ENCODE results near the gene DPM1. TPM values are rescaled to one million over a fixed set of nuclear protein-coding genes. Genes with fewer than 3 reads are reported as not detected.
A peak's percentile ranks its signal among the peaks of the same experiment; 100 is the strongest.

DPM1 gene
- total RNA-seq, 1 experiment from 2014 or later, result 70.7 TPM

GRCh38 chr20:50959543-50960126, 1.3 kb upstream of the DPM1 start:
- peaks cover 21% of the 10 kb centered on the region; the same call in 1 of the 2 replicates for H3F3A ChIP-seq (ENCODE audit: insufficient read depth, low read depth)
- no peak overlapping the region for H2AFZ ChIP-seq
- BruUV-seq (replicated peaks), result no TSS peak
- H4K20me1 ChIP-seq (ENCODE audit: insufficient read depth), result peaks cover 47% of the 10 kb centered on the region
- CTCF ChIA-PET, result no interaction called here
- H3K4me3 ChIP-seq, result peak overlapping the region; percentile 93
- H3K4me2 ChIP-seq, result peak overlapping the region; percentile 99
- no peaks in the 10 kb centered on the region for H3K27me3 ChIP-seq (ENCODE audit: insufficient read depth, low read depth)
- no peaks in the 10 kb centered on the region; the same call in 1 of the 2 replicates for H3K9me3 ChIP-seq (ENCODE audit: insufficient read depth, low read depth)
- no peak for TF ChIP-seq EZH2 (IDR thresholded peaks at IDR 0.05; ENCODE audit: low read depth)
- TF ChIP-seq, protein P1, sequence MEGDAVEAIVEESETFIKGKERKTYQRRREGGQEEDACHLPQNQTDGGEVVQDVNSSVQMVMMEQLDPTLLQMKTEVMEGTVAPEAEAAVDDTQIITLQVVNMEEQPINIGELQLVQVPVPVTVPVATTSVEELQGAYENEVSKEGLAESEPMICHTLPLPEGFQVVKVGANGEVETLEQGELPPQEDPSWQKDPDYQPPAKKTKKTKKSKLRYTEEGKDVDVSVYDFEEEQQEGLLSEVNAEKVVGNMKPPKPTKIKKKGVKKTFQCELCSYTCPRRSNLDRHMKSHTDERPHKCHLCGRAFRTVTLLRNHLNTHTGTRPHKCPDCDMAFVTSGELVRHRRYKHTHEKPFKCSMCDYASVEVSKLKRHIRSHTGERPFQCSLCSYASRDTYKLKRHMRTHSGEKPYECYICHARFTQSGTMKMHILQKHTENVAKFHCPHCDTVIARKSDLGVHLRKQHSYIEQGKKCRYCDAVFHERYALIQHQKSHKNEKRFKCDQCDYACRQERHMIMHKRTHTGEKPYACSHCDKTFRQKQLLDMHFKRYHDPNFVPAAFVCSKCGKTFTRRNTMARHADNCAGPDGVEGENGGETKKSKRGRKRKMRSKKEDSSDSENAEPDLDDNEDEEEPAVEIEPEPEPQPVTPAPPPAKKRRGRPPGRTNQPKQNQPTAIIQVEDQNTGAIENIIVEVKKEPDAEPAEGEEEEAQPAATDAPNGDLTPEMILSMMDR (conservative IDR thresholded peaks at IDR 0.05), result no peak
- no peak overlapping the region for H3K27ac ChIP-seq
- POLR2A ChIA-PET (ENCODE audit: unreplicated experiment), result no interaction called here
- no peak for DNase-seq
- peaks cover 38% of the 10 kb centered on the region for H3K4me1 ChIP-seq (replicated peaks; ENCODE audit: insufficient read depth)
- no peaks in the 10 kb centered on the region for H3K9me2 ChIP-seq (ENCODE audit: insufficient read depth)
- H3K79me2 ChIP-seq (ENCODE audit: low read depth), result peaks cover 71% of the 10 kb centered on the region
- peaks cover 25% of the 10 kb centered on the region for H3K36me3 ChIP-seq (ENCODE audit: low read depth)
- intact Hi-C loops (cut with micrococcal nuclease; ENCODE audit: unreplicated experiment), result loop anchor here (2.0 kb wide), 1 partner anchor 29 kb away; the partner anchor contains the start of gene ADNP

DNA sequence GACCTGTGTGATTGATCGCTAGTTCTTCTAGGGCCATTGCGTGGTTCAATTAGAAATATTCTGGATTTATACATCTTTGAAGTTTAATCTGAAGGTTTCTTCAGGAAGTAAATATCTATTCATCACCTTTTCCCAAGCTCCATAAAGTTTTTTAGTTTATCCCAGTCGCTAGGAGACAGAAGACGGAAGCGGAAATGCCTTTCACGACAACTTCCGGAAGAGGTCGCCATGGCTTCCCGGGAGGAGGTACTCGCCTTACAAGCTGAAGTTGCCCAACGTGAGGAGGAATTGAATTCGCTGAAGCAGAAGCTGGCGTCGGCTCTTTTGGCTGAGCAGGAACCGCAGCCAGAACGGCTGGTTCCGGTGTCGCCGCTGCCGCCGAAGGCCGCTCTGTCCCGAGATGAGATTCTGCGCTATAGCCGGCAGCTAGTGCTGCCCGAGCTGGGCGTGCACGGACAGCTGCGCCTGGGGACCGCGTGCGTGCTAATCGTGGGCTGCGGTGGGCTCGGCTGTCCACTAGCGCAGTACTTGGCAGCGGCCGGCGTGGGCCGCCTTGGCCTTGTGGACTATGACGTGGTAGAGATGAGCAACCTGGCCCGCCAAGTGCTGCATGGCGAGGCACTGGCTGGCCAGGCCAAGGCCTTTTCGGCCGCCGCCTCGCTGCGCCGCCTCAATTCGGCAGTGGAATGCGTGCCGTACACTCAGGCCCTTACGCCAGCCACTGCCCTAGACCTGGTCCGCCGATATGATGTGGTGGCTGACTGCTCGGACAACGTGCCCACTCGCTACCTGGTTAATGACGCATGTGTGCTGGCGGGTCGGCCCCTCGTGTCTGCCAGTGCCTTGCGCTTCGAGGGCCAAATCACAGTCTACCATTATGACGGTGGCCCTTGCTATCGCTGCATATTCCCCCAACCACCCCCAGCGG, 547 bp upstream of the DPM1 start, which contains the start of gene MOCS3:
Gene MOCS3, plus strand, starts transcription at position 204 of the 928 bp plus-strand sequence. Its CDS starts 25 bp downstream, at position 229.
- POLR2A ChIA-PET (ENCODE audit: unreplicated experiment), result interaction anchor here (0.6 to 1.7 kb wide), 5 partner anchors 17 to 551 kb away, joined by 3 to 14 read pairs (median 5); partner anchors contain the start of gene ADNP
- intact Hi-C loops (cut with micrococcal nuclease; ENCODE audit: unreplicated experiment), result loop anchor here (2.0 kb wide), 1 partner anchor 28 kb away; the partner anchor contains the start of gene ADNP

More for the DNA sequence above, 547 bp upstream of the DPM1 start, which contains the start of gene MOCS3:
- Histone ChIP-seq H3K27ac (peak within 1 kb of the TSS; percentile 83), H3K9me3 (ENCODE audit: insufficient read depth, low read depth) (no peaks in the 10 kb centered on the region; the same call in 1 of the 2 replicates), H3K36me3 (ENCODE audit: low read depth) (peaks cover 32% of the 10 kb centered on the region), H3K9me2 (ENCODE audit: insufficient read depth) (no peaks in the 10 kb centered on the region), H3K4me2 (peak within 1 kb of the TSS; percentile 99), H2AFZ (peak within 1 kb of the TSS; percentile 87), H4K20me1 (ENCODE audit: insufficient read depth) (peaks cover 54% of the 10 kb centered on the region), H3F3A (ENCODE audit: insufficient read depth, low read depth) (peaks cover 18% of the 10 kb centered on the region), H3K4me1 (replicated peaks; ENCODE audit: insufficient read depth) (peaks cover 38% of the 10 kb centered on the region), H3K79me2 (ENCODE audit: low read depth) (peaks cover 78% of the 10 kb centered on the region), H3K4me3 (peak within 1 kb of the TSS; percentile 93), H3K27me3 (ENCODE audit: insufficient read depth, low read depth) (no peaks in the 10 kb centered on the region)
- DNase-seq, result peak; percentile 82 to 92
- TF ChIP-seq, protein P1 (conservative IDR thresholded peaks at IDR 0.05), result no peak
- TF ChIP-seq EZH2 (IDR thresholded peaks at IDR 0.05; ENCODE audit: low read depth), result no peak
- CTCF ChIA-PET, result interaction anchor here (0.5 to 1.9 kb wide), 5 partner anchors 27 to 636 kb away, joined by 3 to 8 read pairs (median 4); partner anchors contain the start of genes ADNP and BCAS4
- BruUV-seq (replicated peaks), result TSS peak; percentile 63

All from PC-9 (cell line).